Naive B cell (primary cell): ENCODE results near the gene TGFB1I1. TPM values are rescaled to one million over a fixed set of nuclear protein-coding genes. Genes with fewer than 3 reads are reported as not detected.
"Not testable (repeated sequence)": the region's sequence is repeated elsewhere in the genome, so short reads cannot be mapped to it uniquely, and the experiment has no call there.

Experiments
- ATAC-seq, 2 donors: fragments of 150-1000 bp; cut with Tn5 transposase; 2 replicates each; pipeline ENCODE4 v1.10.0; 2021; ENCODE audit warnings: low read depth in 2 of 2, mild to moderate bottlenecking in 2 of 2, moderate library complexity in 2 of 2
- DNase-seq: peaks from one replicate; pipeline ENCODE4 v3.0.0; 2022
- H3K27ac Mint-ChIP-seq, 6 donors: one replicate each; pipeline ENCODE4 v1.8.0; 2020 to 2022; ENCODE audit warnings: mild to moderate bottlenecking in 6 of 6, mixed read lengths in 6 of 6, moderate library complexity in 5 of 6, inconsistent platforms in 2 of 6
- H3K27me3 Mint-ChIP-seq, 3 donors: one replicate each; pipeline ENCODE4 v1.8.0; 2021 to 2022; ENCODE audit warnings: mixed read lengths in 3 of 3, mild to moderate bottlenecking in 1 of 3
- H3K36me3 Mint-ChIP-seq, 2 donors: one replicate each; pipeline ENCODE4 v1.8.0; 2020 to 2022; ENCODE audit warnings: mixed read lengths in 2 of 2, inconsistent platforms in 1 of 2, mild to moderate bottlenecking in 1 of 2
- H3K4me1 Mint-ChIP-seq, 3 donors: one replicate each; pipeline ENCODE4 v1.8.0; 2020 to 2022; ENCODE audit warnings: mixed read lengths in 3 of 3, inconsistent platforms in 1 of 3, mild to moderate bottlenecking in 1 of 3, moderate library complexity in 1 of 3
- H3K4me3 Mint-ChIP-seq, 8 donors: one replicate each; pipeline ENCODE4 v1.8.0; 2020 to 2022; ENCODE audit warnings: mild to moderate bottlenecking in 8 of 8, mixed read lengths in 8 of 8, moderate library complexity in 8 of 8, inconsistent platforms in 2 of 8
- H3K9me3 Mint-ChIP-seq, 7 donors: one replicate each; pipeline ENCODE4 v1.8.0; 2020 to 2022; ENCODE audit warnings: mixed read lengths in 7 of 7, mild to moderate bottlenecking in 5 of 7, inconsistent platforms in 2 of 7, moderate library complexity in 1 of 7
- polyA plus RNA-seq, 6 donors: library from polyadenylated mRNA; unstranded; fragments of 300-500 nt; fragmentation: Illumina TruSeq; gene quantifications; one replicate each; pipeline ENCODE4 v1.2.3, GENCODE V29; 2021; ENCODE audit warnings: low read depth in 6 of 6

TGFB1I1 gene
- polyA plus RNA-seq, 6 donors from 2014 or later: 0.57 to 1.4 (median 0.94) TPM; not detected in 2

GRCh38 chr16:31438414-31438813, 33.5 kb upstream of the TGFB1I1 start:
- Mint-ChIP-seq H3K4me1 (peaks cover 18 to 22% (median 22%) of the 10 kb centered on the region in 3 donors), H3K9me3 (no peaks in the 10 kb centered on the region), H3K27ac (peak overlapping the region in 1 of 6 donors; percentile 70), H3K27me3 (peaks cover 0 to 5% (median 0%) of the 10 kb centered on the region in 3 donors), H3K4me3 (peak overlapping the region in 1 of 8 donors; percentile 56), H3K36me3 (no peaks in the 10 kb centered on the region)
- ATAC-seq (no peak), DNase-seq (no peak)

DNA sequence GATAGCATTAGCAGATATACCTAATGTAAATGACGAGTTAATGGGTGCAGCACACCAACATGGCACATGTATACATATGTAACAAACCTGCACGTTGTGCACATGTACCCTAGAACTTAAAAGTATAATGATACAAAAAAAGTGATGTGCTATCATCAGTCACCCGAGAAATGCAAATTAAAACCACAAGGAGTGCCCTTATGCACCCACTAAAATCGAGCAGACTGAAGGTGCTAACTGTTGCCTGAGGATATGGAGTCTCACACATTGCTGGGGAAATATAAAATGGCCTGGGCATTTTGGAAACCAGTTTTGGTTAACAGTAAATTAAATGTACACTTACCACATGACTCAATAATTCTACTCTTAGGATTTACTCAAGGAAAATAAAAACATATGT, 32.9 kb upstream of the TGFB1I1 start:
- not testable (repeated sequence) for H3K27me3 Mint-ChIP-seq, H3K27ac Mint-ChIP-seq
- peak overlapping the region in 2 of 8 donors; percentile 8 to 42 for H3K4me3 Mint-ChIP-seq

DNA sequence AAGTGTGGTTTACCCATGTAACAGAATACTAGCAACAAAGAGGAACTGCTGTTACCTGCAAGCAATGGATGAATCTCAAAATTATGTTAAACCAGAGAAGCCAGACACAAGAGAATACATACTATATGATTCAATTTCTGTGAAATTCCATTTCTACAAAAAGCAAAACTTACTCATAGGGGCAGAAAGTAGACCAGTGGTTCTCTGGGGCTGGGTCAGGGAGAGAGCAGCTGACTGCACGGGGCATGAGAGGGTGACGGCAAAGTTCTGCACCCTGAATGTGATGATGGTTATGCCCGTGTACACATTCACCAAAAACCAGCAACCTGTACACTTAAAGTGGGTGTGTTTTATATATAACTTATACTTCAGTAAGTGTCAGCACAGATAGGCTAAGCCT, 32.4 kb upstream of the TGFB1I1 start:
- no peak for DNase-seq
- Mint-ChIP-seq H3K4me3 (peak overlapping the region in 3 of 8 donors; percentile 8 to 42 (median 28)), H3K4me1 (peaks cover 18 to 22% (median 22%) of the 10 kb centered on the region in 3 donors), H3K36me3 (no peaks in the 10 kb centered on the region), H3K9me3 (no peaks in the 10 kb centered on the region), H3K27ac (no peak overlapping the region), H3K27me3 (peaks cover 0 to 5% (median 0%) of the 10 kb centered on the region in 3 donors)
- ATAC-seq: no peak

More for the DNA sequence above, 32.9 kb upstream of the TGFB1I1 start:
- ATAC-seq: peak; percentile 64 to 69
- DNase-seq, H3K36me3 Mint-ChIP-seq, H3K9me3 Mint-ChIP-seq: not testable (repeated sequence)
- H3K4me1 Mint-ChIP-seq: peaks cover 18 to 22% (median 22%) of the 10 kb centered on the region in 3 donors

GRCh38 chr16:31440516-31441184, 31.3 kb upstream of the TGFB1I1 start:
- ATAC-seq (no peak), DNase-seq (no peak)
- H3K9me3 Mint-ChIP-seq: no peaks in the 10 kb centered on the region
- no peak overlapping the region for H3K27ac Mint-ChIP-seq
- no peaks in the 10 kb centered on the region for H3K36me3 Mint-ChIP-seq
- peak overlapping the region in 4 of 8 donors; percentile 35 to 90 (median 43) for H3K4me3 Mint-ChIP-seq
- H3K4me1 Mint-ChIP-seq: peaks cover 18 to 22% (median 22%) of the 10 kb centered on the region in 3 donors
- H3K27me3 Mint-ChIP-seq: peaks cover 0 to 5% (median 0%) of the 10 kb centered on the region in 3 donors

- Mint-ChIP-seq H3K4me1 (peaks cover 18 to 26% (median 22%) of the 10 kb centered on the region in 3 donors), H3K27me3 (peaks cover 0 to 5% (median 0%) of the 10 kb centered on the region in 3 donors), H3K36me3 (no peaks in the 10 kb centered on the region), H3K27ac (peak overlapping the region in 3 of 6 donors; percentile 13 to 88 (median 76)), H3K4me3 (peak overlapping the region; percentile 75 to 98 (median 86)), H3K9me3 (no peaks in the 10 kb centered on the region)
- no peak for DNase-seq
- ATAC-seq: no peak
Observed at GRCh38 chr16:31441956-31442355, 30.0 kb upstream of the TGFB1I1 start.

DNA sequence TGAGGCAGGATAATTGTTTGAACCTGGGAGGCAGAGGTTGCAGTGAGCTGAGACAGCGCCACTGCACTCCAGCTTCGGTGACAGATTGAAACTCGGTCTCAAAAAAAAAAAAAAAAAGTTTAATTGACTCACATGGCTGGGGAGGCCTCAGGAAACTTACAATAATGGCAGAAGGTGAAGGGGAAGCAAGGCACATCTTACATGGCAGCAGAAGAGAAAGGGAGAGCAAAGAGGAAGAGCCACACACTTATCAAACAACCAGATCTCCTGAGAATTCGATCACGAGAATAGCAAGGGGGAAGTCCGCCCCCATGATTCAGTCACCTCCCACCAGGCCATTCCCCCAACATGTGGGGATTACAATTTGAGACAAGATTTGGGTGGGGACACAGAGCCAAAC, 26.0 kb upstream of the TGFB1I1 start:
- H3K27me3 Mint-ChIP-seq: not testable (repeated sequence)
- peak overlapping the region in 2 of 6 donors; percentile 28 to 65 for H3K27ac Mint-ChIP-seq

GRCh38 chr16:31451201-31451600, 20.8 kb upstream of the TGFB1I1 start:
- H3K4me1 Mint-ChIP-seq: peaks cover 25 to 28% (median 26%) of the 10 kb centered on the region in 3 donors
- no peaks in the 10 kb centered on the region for H3K36me3 Mint-ChIP-seq
- no peaks in the 10 kb centered on the region for H3K27me3 Mint-ChIP-seq
- H3K4me3 Mint-ChIP-seq: no peak overlapping the region
- ATAC-seq (no peak), DNase-seq (no peak)
- H3K9me3 Mint-ChIP-seq: no peaks in the 10 kb centered on the region
- H3K27ac Mint-ChIP-seq: peak overlapping the region in 1 of 6 donors; percentile 83

More for the DNA sequence above, 26.0 kb upstream of the TGFB1I1 start:
- not testable (repeated sequence) for H3K36me3 Mint-ChIP-seq, H3K9me3 Mint-ChIP-seq, ATAC-seq, H3K4me3 Mint-ChIP-seq, DNase-seq
- peaks cover 2 to 15% (median 7%) of the 10 kb centered on the region in 3 donors for H3K4me1 Mint-ChIP-seq

GRCh38 chr16:31451681-31452351, 20.1 kb upstream of the TGFB1I1 start:
- no peaks in the 10 kb centered on the region for H3K27me3 Mint-ChIP-seq
- peak overlapping the region in 2 of 6 donors; percentile 83 to 88 for H3K27ac Mint-ChIP-seq
- H3K9me3 Mint-ChIP-seq: no peaks in the 10 kb centered on the region
- DNase-seq (no peak), ATAC-seq (no peak)
- H3K4me3 Mint-ChIP-seq: no peak overlapping the region
- no peaks in the 10 kb centered on the region for H3K36me3 Mint-ChIP-seq
- H3K4me1 Mint-ChIP-seq: peaks cover 25 to 33% (median 28%) of the 10 kb centered on the region in 3 donors

GRCh38 chr16:31452631-31453106, 19.3 kb upstream of the TGFB1I1 start:
- Mint-ChIP-seq H3K4me3 (no peak overlapping the region), H3K36me3 (no peaks in the 10 kb centered on the region), H3K27me3 (no peaks in the 10 kb centered on the region), H3K4me1 (peaks cover 25 to 41% (median 31%) of the 10 kb centered on the region in 3 donors), H3K9me3 (no peaks in the 10 kb centered on the region), H3K27ac (peak overlapping the region in 1 of 6 donors; percentile 83)
- DNase-seq (no peak), ATAC-seq (no peak)

- no peak for DNase-seq
- H3K9me3 Mint-ChIP-seq: no peaks in the 10 kb centered on the region
- H3K36me3 Mint-ChIP-seq: no peaks in the 10 kb centered on the region
- ATAC-seq: no peak
- H3K4me3 Mint-ChIP-seq: peak overlapping the region in 2 of 8 donors; percentile 32 to 33
- peaks cover 30 to 49% (median 39%) of the 10 kb centered on the region in 3 donors for H3K4me1 Mint-ChIP-seq
- H3K27ac Mint-ChIP-seq: peak overlapping the region in 2 of 6 donors; percentile 72 to 80
- no peaks in the 10 kb centered on the region for H3K27me3 Mint-ChIP-seq
Observed at GRCh38 chr16:31453255-31454204, 18.4 kb upstream of the TGFB1I1 start.

GRCh38 chr16:31455601-31456314, 16.2 kb upstream of the TGFB1I1 start:
- peaks cover 33 to 60% (median 47%) of the 10 kb centered on the region in 3 donors for H3K4me1 Mint-ChIP-seq
- no peaks in the 10 kb centered on the region for H3K36me3 Mint-ChIP-seq
- DNase-seq (no peak), ATAC-seq (no peak)
- H3K9me3 Mint-ChIP-seq: no peaks in the 10 kb centered on the region
- H3K4me3 Mint-ChIP-seq: peak overlapping the region in 5 of 8 donors; percentile 5 to 75 (median 26)
- H3K27ac Mint-ChIP-seq: peak overlapping the region in 2 of 6 donors; percentile 10 to 89
- H3K27me3 Mint-ChIP-seq: no peaks in the 10 kb centered on the region

- H3K27ac Mint-ChIP-seq: peak overlapping the region in 3 of 6 donors; percentile 21 to 78 (median 30)
- no peaks in the 10 kb centered on the region for H3K27me3 Mint-ChIP-seq
- no peak for DNase-seq
- H3K4me3 Mint-ChIP-seq: peak overlapping the region in 4 of 8 donors; percentile 30 to 97 (median 74)
- H3K9me3 Mint-ChIP-seq: no peaks in the 10 kb centered on the region
- no peaks in the 10 kb centered on the region for H3K36me3 Mint-ChIP-seq
- H3K4me1 Mint-ChIP-seq: peaks cover 25 to 60% (median 47%) of the 10 kb centered on the region in 3 donors
- ATAC-seq: no peak
Observed at GRCh38 chr16:31456988-31457360, 15.0 kb upstream of the TGFB1I1 start.
